Natural killer cell treated with Interleukin-12 subunit alpha and Interleukin-12 subunit beta and Interleukin-15 and Interleukin-18, amount 100 ng/mL, for 72 hours (primary cell): ENCODE measurements around the gene ISOC2. TPM values are rescaled to one million over a fixed set of nuclear protein-coding genes. Genes with fewer than 3 reads are reported as not detected.
"Not testable (repeated sequence)": the region's sequence is repeated elsewhere in the genome, so short reads cannot be mapped to it uniquely, and the experiment has no call there.

ENCODE experiments used
- ATAC-seq, 2 donors: fragments of 150-1000 bp; cut with Tn5 transposase in 1 of 2; sonication (Bioruptor Pico), chemical (Tn5 transposase) in 1 of 2; 2 replicates each; pipeline ENCODE4 v1.10.0; 2021
- DNase-seq: peaks from one replicate; pipeline ENCODE4 v3.0.0; 2022; ENCODE audit warnings: low spot score
- H3K27ac Mint-ChIP-seq, 2 donors: 1 replicate in 1 of 2; 2 replicates in 1 of 2; pipeline ENCODE4 v1.8.0; 2022; ENCODE audit warnings: mixed read lengths in 2 of 2, mild to moderate bottlenecking in 1 of 2, moderate library complexity in 1 of 2
- H3K27me3 Mint-ChIP-seq, 2 donors: 1 replicate in 1 of 2; 2 replicates in 1 of 2; pipeline ENCODE4 v1.8.0; 2022; ENCODE audit warnings: mixed read lengths in 2 of 2
- H3K36me3 Mint-ChIP-seq: one replicate; pipeline ENCODE4 v1.8.0; 2022; ENCODE audit warnings: mixed read lengths
- H3K4me1 Mint-ChIP-seq, 2 donors: 1 replicate in 1 of 2; 2 replicates in 1 of 2; pipeline ENCODE4 v1.8.0; 2022; ENCODE audit warnings: low read depth in 2 of 2, mixed read lengths in 2 of 2, mild to moderate bottlenecking in 1 of 2
- H3K4me3 Mint-ChIP-seq: one replicate; pipeline ENCODE4 v1.8.0; 2022; ENCODE audit warnings: mixed read lengths
- H3K9me3 Mint-ChIP-seq: 2 replicates; pipeline ENCODE4 v1.8.0; 2022; ENCODE audit warnings: mixed read lengths
- total RNA-seq, 2 donors: library from RNA; stranded (reverse); gene quantifications; one replicate each; pipeline ENCODE4 v1.2.3, GENCODE V29; 2022

Gene ISOC2
- total RNA-seq, 2 donors from 2014 or later: 25.6 to 45.1 TPM

- Mint-ChIP-seq H3K4me3 (peak overlapping the region; percentile 38), H3K4me1 (peaks cover 6 to 22% of the 10 kb centered on the region in 2 donors), H3K27me3 (peaks cover 16 to 29% of the 10 kb centered on the region in 2 donors), H3K9me3 (no peaks in the 10 kb centered on the region), H3K36me3 (no peaks in the 10 kb centered on the region), H3K27ac (no peak overlapping the region)
- DNase-seq (no peak), ATAC-seq (no peak)
Observed at GRCh38 chr19:55451965-55452748, 9.3 kb downstream of the ISOC2 start.

- H3K27me3 Mint-ChIP-seq: peaks cover 16 to 29% of the 10 kb centered on the region in 2 donors
- no peaks in the 10 kb centered on the region for H3K9me3 Mint-ChIP-seq
- no peak overlapping the region for H3K27ac Mint-ChIP-seq
- H3K36me3 Mint-ChIP-seq: no peaks in the 10 kb centered on the region
- H3K4me3 Mint-ChIP-seq: peak overlapping the region; percentile 38
- H3K4me1 Mint-ChIP-seq: peaks cover 6 to 22% of the 10 kb centered on the region in 2 donors
- DNase-seq (no peak), ATAC-seq (no peak)
Observed at GRCh38 chr19:55451163-55451964, 10.1 kb downstream of the ISOC2 start.

- Mint-ChIP-seq H3K36me3 (no peaks in the 10 kb centered on the region), H3K4me1 (peaks cover 6 to 20% of the 10 kb centered on the region in 2 donors), H3K27me3 (peaks cover 23 to 36% of the 10 kb centered on the region in 2 donors), H3K27ac (no peak overlapping the region), H3K4me3 (no peak overlapping the region), H3K9me3 (no peaks in the 10 kb centered on the region)
- DNase-seq (no peak), ATAC-seq (no peak)
Observed at GRCh38 chr19:55449469-55449868, 12.0 kb downstream of the ISOC2 start.

DNA sequence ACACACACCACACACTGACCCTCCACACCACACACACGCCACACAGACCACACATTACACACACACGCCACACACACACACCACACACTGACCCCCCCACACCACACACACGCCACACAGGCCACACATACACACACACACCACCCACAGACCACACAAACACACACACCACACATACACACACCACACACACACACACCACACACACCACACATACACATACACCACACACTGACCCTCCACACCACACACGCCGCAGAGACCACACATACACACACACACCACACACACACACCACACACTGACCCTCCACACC, 13.3 kb downstream of the ISOC2 start:
- not testable (repeated sequence) for DNase-seq, H3K36me3 Mint-ChIP-seq, ATAC-seq, H3K9me3 Mint-ChIP-seq, H3K27ac Mint-ChIP-seq, H3K4me3 Mint-ChIP-seq
- Mint-ChIP-seq H3K27me3 (peaks cover 33 to 39% of the 10 kb centered on the region in 2 donors), H3K4me1 (peaks cover 6 to 14% of the 10 kb centered on the region in 2 donors)

DNA sequence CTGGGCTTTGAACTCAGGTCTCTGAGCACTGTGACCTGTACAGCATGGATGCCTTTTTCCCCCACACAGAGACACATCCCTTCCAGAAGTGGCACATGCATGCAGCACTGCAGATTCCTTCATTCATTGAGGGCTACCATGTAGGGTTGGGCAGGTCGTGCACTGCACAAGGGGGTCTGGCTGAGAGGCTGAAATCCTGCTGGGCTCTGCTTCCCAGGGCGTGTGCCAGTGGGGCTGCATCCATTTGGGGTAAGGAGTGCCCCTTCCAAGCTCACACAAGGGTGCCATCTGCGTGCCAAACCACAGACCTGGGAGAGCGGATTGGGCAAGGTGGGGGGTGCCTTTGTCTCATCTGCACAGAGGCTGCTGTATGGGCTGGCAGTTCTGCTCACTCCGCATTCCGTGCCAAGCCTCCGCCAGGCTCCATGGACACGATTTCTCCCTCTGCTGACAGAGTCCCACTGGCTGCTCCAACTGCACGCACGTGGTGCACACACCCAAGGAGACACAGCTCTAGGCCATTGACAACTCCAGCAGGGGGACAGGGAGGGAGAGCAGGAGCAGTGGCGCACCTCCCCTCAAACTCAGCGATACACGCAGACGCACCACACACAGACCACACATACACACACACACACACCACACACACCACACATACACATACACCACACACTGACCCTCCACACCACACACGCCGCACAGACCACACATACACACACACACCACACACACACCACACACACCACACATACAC, 13.8 kb downstream of the ISOC2 start:
- DNase-seq: no peak
- Mint-ChIP-seq H3K4me1 (peaks cover 6 to 14% of the 10 kb centered on the region in 2 donors), H3K9me3 (no peaks in the 10 kb centered on the region), H3K4me3 (no peak overlapping the region), H3K36me3 (no peaks in the 10 kb centered on the region), H3K27ac (no peak overlapping the region), H3K27me3 (peaks cover 37 to 43% of the 10 kb centered on the region in 2 donors)
- ATAC-seq: peak; percentile 15 to 34

GRCh38 chr19:55446060-55446459, 15.4 kb downstream of the ISOC2 start:
- H3K4me1 Mint-ChIP-seq: peaks cover 7 to 17% of the 10 kb centered on the region in 2 donors
- H3K36me3 Mint-ChIP-seq: peaks cover 4% of the 10 kb centered on the region
- DNase-seq: no peak
- peaks cover 38 to 43% of the 10 kb centered on the region in 2 donors for H3K27me3 Mint-ChIP-seq
- no peaks in the 10 kb centered on the region for H3K9me3 Mint-ChIP-seq
- no peak overlapping the region for H3K4me3 Mint-ChIP-seq
- H3K27ac Mint-ChIP-seq: no peak overlapping the region
- no peak for ATAC-seq

- no peak for DNase-seq
- ATAC-seq: no peak
- Mint-ChIP-seq H3K27me3 (peaks cover 40 to 45% of the 10 kb centered on the region in 2 donors), H3K27ac (no peak overlapping the region), H3K4me3 (no peak overlapping the region), H3K9me3 (no peaks in the 10 kb centered on the region), H3K4me1 (peaks cover 11 to 17% of the 10 kb centered on the region in 2 donors), H3K36me3 (peaks cover 8% of the 10 kb centered on the region)
Observed at GRCh38 chr19:55444646-55445045, 16.8 kb downstream of the ISOC2 start.

GRCh38 chr19:55443824-55444480, 17.5 kb downstream of the ISOC2 start:
- peaks cover 47 to 52% of the 10 kb centered on the region in 2 donors for H3K27me3 Mint-ChIP-seq
- DNase-seq: no peak
- peaks cover 11 to 17% of the 10 kb centered on the region in 2 donors for H3K4me1 Mint-ChIP-seq
- H3K27ac Mint-ChIP-seq: no peak overlapping the region
- no peaks in the 10 kb centered on the region for H3K9me3 Mint-ChIP-seq
- no peak for ATAC-seq
- peaks cover 8% of the 10 kb centered on the region for H3K36me3 Mint-ChIP-seq
- no peak overlapping the region for H3K4me3 Mint-ChIP-seq

- DNase-seq (no peak), ATAC-seq (no peak)
- no peaks in the 10 kb centered on the region for H3K9me3 Mint-ChIP-seq
- no peak within 1 kb of the TSS for H3K4me3 Mint-ChIP-seq
- peaks cover 11 to 17% of the 10 kb centered on the region in 2 donors for H3K4me1 Mint-ChIP-seq
- peaks cover 50 to 56% of the 10 kb centered on the region in 2 donors for H3K27me3 Mint-ChIP-seq
- peaks cover 8% of the 10 kb centered on the region for H3K36me3 Mint-ChIP-seq
- H3K27ac Mint-ChIP-seq: no peak within 1 kb of the TSS
Observed at GRCh38 chr19:55443045-55443823, 18.2 kb downstream of the ISOC2 start, which contains the start of gene SHISA7. TSS of gene SHISA7 (minus strand) at chr19:55443300. CDS start at chr19:55442863, 437 bp downstream.

DNA sequence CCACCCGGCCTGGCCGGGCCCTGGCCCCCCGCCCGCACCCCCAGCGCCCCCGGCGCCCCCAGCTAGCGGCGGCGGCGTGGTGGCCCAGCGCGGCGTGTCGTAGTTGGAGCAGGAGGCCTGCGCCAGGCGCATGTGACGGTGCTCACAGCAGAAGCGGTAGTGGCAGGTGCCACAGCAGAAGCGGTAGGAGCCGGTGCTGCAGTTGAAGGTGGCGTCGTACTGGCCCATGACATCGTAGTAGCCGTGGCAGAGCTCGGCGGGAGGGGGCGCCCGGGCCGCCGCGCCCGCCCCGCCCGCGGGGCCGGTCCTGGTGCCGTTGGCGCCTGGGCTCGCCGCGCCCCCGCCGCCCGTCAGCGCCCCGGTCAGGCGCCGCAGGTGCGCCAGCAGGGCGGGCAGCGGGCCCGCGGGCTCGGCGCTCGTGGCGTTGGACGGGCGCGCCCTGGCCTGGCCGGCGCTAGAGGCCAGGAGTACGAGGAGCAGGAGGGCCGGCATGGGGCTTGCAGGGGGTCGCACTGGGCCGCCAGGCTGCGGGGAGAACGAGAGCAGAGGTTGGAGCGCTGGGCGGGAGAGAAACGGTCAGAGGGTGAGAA, 19.0 kb downstream of the ISOC2 start:
- Mint-ChIP-seq H3K27ac (no peak overlapping the region), H3K4me1 (peaks cover 11 to 17% of the 10 kb centered on the region in 2 donors), H3K27me3 (peaks cover 51 to 57% of the 10 kb centered on the region in 2 donors), H3K4me3 (no peak overlapping the region), H3K9me3 (no peaks in the 10 kb centered on the region), H3K36me3 (peaks cover 8% of the 10 kb centered on the region)
- DNase-seq (no peak), ATAC-seq (no peak)

- no peaks in the 10 kb centered on the region for H3K9me3 Mint-ChIP-seq
- peaks cover 58 to 63% of the 10 kb centered on the region in 2 donors for H3K27me3 Mint-ChIP-seq
- ATAC-seq (no peak), DNase-seq (no peak)
- peak overlapping the region; percentile 50 for H3K4me3 Mint-ChIP-seq
- peaks cover 11 to 17% of the 10 kb centered on the region in 2 donors for H3K4me1 Mint-ChIP-seq
- H3K36me3 Mint-ChIP-seq: peaks cover 8% of the 10 kb centered on the region
- no peak overlapping the region for H3K27ac Mint-ChIP-seq
Observed at GRCh38 chr19:55441692-55442321, 19.6 kb downstream of the ISOC2 start.

DNA sequence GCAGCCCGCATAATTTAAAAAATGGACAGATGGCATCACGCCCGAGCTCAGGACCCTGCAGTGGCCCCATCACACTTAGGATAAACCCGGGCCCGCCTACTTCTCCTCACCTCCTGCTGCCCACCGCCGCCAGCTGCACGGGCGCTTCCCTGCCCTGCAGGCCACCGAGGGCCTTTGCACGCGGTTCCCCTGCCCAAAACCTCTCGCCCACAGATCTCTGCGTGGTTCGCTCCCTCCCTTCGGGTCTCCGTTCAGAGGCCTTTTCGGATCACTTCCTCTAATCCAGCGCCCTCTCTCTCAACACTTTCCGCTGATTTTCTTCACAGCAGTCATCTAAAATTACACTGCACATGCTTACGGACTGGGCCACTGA, 20.1 kb downstream of the ISOC2 start:
- DNase-seq (no peak), ATAC-seq (no peak)
- Mint-ChIP-seq H3K27me3 (peaks cover 58 to 65% of the 10 kb centered on the region in 2 donors), H3K36me3 (peaks cover 8% of the 10 kb centered on the region), H3K27ac (no peak overlapping the region), H3K9me3 (no peaks in the 10 kb centered on the region), H3K4me3 (peak overlapping the region; percentile 50), H3K4me1 (peaks cover 11 to 17% of the 10 kb centered on the region in 2 donors)
